ENCODE data around the gene C13orf46. TPM values are rescaled to one million over a fixed set of nuclear protein-coding genes. Genes with fewer than 3 reads are reported as not detected.

Gene C13orf46
- polyA plus RNA-seq, 1 experiment: 0.65 TPM

DNA sequence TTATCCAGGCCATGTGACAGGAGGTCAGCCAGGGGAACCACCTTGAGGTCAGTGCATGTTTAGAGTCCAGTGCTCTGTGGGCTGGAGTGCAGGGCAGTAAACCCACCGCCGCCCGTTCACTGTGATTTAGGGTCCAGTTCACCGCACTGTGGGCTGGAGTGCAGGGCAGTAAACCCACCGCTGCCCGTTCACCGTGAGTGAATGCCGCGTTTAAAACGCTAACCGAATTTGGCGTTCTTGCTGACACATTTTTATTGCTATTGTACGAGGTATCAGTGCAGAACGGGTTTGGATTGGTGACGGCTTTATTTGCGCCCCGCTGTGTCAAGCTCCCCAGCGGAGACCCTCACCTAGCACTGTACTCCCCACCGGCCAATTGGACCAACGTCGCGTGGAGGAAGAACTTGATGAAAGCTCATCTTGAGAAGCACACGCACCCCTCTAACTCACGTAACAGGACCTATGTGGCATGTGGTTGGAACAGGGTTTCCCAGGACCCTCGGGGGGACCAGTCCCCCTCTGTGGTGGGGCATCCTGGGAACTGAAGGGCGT is 27.9 kb downstream of the C13orf46 start:
- ChIA-PET POLR2A (no interaction called here), CTCF (interaction anchor here (0.6 to 4.4 kb wide), 13 partner anchors 13 to 319 kb away, joined by 3 to 42 read pairs (median 6); no protein-coding TSS in a partner anchor)
- no peaks in the 10 kb centered on the region for H3K36me3 ChIP-seq (ENCODE audit: control insufficient read depth, insufficient read depth, low read length)
- no peak overlapping the region for H3K4me3 ChIP-seq (ENCODE audit: low read depth, low read length)
- TF ChIP-seq, protein P1, sequence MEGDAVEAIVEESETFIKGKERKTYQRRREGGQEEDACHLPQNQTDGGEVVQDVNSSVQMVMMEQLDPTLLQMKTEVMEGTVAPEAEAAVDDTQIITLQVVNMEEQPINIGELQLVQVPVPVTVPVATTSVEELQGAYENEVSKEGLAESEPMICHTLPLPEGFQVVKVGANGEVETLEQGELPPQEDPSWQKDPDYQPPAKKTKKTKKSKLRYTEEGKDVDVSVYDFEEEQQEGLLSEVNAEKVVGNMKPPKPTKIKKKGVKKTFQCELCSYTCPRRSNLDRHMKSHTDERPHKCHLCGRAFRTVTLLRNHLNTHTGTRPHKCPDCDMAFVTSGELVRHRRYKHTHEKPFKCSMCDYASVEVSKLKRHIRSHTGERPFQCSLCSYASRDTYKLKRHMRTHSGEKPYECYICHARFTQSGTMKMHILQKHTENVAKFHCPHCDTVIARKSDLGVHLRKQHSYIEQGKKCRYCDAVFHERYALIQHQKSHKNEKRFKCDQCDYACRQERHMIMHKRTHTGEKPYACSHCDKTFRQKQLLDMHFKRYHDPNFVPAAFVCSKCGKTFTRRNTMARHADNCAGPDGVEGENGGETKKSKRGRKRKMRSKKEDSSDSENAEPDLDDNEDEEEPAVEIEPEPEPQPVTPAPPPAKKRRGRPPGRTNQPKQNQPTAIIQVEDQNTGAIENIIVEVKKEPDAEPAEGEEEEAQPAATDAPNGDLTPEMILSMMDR (IDR thresholded peaks at IDR 0.05; ENCODE audit: insufficient read depth, low read depth, low read length): no peak
- no peaks in the 10 kb centered on the region for H3K27me3 ChIP-seq (ENCODE audit: control insufficient read depth, insufficient read depth, low read length)
- no peak for DNase-seq (ENCODE audit: low read depth)

DNA sequence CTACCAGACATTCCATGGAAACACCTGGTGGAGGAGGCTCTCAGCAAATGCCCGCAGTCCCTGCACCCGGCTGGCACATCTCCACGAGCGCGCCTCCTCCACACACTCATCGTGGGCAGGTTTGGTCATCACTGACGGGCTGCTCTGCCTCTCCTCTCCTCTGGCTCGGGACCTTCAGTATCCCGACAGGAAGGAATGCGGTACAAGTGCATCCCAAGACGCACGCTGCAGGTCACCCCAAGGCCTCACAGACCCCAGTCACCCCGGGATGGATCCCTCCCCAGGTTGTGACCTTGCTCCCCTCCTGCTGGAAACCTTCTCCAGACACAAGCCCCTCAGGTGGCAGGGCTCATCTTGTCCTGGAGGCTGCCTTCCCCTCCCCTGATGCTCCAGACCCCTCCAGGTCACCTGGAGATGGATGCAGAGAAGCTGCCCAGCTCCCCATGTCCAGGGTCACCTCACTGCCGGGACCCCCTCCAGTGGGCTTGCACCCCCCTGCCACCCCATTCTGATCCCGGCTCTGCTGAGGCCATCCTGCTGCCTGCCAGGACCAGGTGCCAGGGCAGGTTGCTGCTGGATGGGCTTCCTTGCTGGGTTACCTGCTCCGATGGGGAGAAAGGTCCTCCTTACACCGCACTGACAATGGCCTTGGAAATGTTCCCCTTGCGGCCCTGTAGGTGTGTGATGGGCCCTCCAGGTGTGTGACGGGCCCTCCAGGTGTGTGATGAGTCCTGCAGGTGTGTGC is 29.9 kb downstream of the C13orf46 start:
- no peak overlapping the region for H3K4me3 ChIP-seq (ENCODE audit: low read depth, low read length)
- POLR2A ChIA-PET: no interaction called here
- H3K36me3 ChIP-seq (ENCODE audit: control insufficient read depth, insufficient read depth, low read length): no peaks in the 10 kb centered on the region
- TF ChIP-seq, protein P1 (IDR thresholded peaks at IDR 0.05; ENCODE audit: insufficient read depth, low read depth, low read length): no peak
- no peak for DNase-seq (ENCODE audit: low read depth)
- no peaks in the 10 kb centered on the region for H3K27me3 ChIP-seq (ENCODE audit: control insufficient read depth, insufficient read depth, low read length)
- CTCF ChIA-PET: interaction anchor here (1.8 kb wide), 1 partner anchor 11 kb away, joined by 5 read pairs; no protein-coding TSS in a partner anchor

DNA sequence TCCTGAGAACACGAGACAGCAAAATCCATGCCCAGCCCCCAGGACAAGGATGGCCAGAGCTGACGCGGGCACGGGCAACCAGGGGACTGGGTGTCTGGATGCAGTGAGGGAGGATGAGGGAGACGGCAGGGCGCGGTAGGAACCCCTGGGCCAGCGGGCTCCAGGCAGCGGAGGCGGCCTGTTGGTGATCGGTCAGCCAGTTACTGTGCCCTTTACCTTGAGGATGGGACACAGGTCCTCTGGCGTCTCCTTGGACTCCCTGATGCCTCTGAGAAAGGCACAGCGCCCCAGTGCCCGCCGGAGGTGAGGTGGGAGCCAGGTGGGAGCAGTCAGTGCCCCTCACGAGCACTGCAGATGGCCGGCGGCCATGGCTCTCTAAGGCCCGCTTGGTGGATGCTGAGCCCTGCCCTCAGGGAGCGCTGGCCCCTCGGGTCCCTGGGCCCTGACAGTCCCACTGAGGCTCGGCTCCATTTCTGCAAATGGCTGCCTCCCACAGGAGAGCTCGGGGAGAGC is 31.2 kb downstream of the C13orf46 start:
- DNase-seq (ENCODE audit: low read depth): no peak
- no peaks in the 10 kb centered on the region for H3K36me3 ChIP-seq (ENCODE audit: control insufficient read depth, insufficient read depth, low read length)
- POLR2A ChIA-PET: no interaction called here
- TF ChIP-seq, protein P1 (IDR thresholded peaks at IDR 0.05; ENCODE audit: insufficient read depth, low read depth, low read length): no peak
- CTCF ChIA-PET: interaction anchor here (1.8 kb wide), 1 partner anchor 9 kb away, joined by 5 read pairs; no protein-coding TSS in a partner anchor
- H3K27me3 ChIP-seq (ENCODE audit: control insufficient read depth, insufficient read depth, low read length): no peaks in the 10 kb centered on the region
- H3K4me3 ChIP-seq (ENCODE audit: low read depth, low read length): no peak overlapping the region

DNA sequence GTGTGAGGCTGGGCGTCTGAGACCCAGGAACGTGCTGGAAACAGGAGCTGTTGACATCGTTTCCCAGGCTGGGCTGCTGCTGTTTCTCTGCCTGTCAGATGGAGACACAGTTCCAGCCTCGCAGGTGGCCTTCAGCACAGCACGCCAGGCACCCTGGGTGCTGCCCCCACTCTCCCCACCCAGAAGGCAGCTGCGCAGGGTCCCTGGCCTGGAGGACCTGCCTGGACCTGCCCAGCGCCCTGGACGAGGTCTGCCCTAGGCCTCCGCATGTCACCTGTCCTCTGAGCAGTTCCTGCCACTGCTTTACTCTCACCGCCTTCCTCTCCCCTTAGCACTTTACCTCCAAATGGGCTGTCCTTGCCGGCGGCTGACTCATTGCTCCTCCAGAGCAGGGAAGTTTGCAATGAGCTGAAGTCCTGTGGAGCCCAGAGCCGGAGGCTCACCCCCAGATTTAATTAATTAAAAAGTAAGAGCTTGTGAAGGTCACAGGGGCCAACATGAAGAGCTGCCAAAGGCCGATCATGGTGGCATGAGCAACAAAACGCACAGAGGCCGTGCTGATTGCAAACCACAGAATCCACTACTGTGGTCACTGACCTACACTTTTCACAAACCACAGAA is 32.2 kb downstream of the C13orf46 start:
- POLR2A ChIA-PET: no interaction called here
- no peaks in the 10 kb centered on the region for H3K36me3 ChIP-seq (ENCODE audit: control insufficient read depth, insufficient read depth, low read length)
- CTCF ChIA-PET: no interaction called here
- DNase-seq (ENCODE audit: low read depth): no peak
- H3K27me3 ChIP-seq (ENCODE audit: control insufficient read depth, insufficient read depth, low read length): no peaks in the 10 kb centered on the region
- H3K4me3 ChIP-seq (ENCODE audit: low read depth, low read length): no peak overlapping the region
- TF ChIP-seq, protein P1 (IDR thresholded peaks at IDR 0.05; ENCODE audit: insufficient read depth, low read depth, low read length): no peak

DNA sequence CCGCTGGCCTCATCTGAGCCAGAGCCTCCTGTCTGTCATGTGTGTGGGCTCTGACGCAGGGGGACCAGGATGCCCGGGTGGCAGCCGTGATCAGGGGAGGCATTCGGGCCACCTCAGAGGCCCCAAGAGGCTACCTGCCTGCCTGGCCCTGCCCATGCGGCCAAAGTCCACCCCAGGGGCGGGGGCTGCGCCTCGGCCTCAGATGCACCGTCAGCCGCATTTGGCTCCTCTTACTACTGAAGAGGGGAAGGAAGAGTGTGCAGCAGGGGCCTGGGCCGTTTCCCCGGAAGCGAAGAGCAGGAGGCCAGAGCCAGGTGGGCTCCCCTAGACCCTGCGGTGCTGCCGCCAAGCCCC is 34.0 kb downstream of the C13orf46 start:
- no peak for DNase-seq (ENCODE audit: low read depth)
- Histone ChIP-seq H3K27me3 (ENCODE audit: control insufficient read depth, insufficient read depth, low read length) (no peaks in the 10 kb centered on the region), H3K4me3 (ENCODE audit: low read depth, low read length) (no peak overlapping the region), H3K36me3 (ENCODE audit: control insufficient read depth, insufficient read depth, low read length) (no peaks in the 10 kb centered on the region)
- TF ChIP-seq, protein P1 (IDR thresholded peaks at IDR 0.05; ENCODE audit: insufficient read depth, low read depth, low read length): no peak
- CTCF ChIA-PET: no interaction called here
- POLR2A ChIA-PET: no interaction called here
